Measurements from ENCODE around the gene ST6GAL2.

ST6GAL2 gene

GRCh38 chr2:106827158-106827557 is 58.8 kb downstream of the ST6GAL2 start:
- no peak for DNase-seq (ENCODE audit: low read depth in 2 of 2)

GRCh38 chr2:106825161-106825560 is 60.8 kb downstream of the ST6GAL2 start:
- no peak for DNase-seq (ENCODE audit: low read depth in 2 of 2)

GRCh38 chr2:106816974-106817373 is 69.0 kb downstream of the ST6GAL2 start:
- DNase-seq (ENCODE audit: low read depth in 2 of 2), result no peak

DNA sequence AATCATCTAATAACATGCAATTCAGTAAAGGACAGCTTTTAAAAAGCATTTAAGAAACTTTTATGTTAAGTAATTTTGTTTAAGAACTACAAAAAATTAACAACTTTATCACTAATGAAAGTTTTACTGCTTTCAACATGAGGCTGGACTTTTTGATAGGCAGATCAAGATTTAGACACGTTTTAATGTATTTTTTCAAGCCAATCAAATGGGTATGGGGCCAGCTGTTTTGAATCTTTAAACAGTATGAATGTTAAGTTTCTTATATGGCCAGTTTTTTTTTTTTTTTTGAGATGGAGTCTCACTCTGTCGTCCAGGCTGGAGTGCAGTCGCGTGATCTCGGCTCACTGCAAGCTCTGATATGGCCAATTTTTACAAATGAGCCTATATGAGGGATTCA is 73.1 kb downstream of the ST6GAL2 start:
- DNase-seq (ENCODE audit: low read depth in 2 of 2), result no peak

GRCh38 chr2:106812383-106812782 is 73.6 kb downstream of the ST6GAL2 start:
- no peak for DNase-seq (ENCODE audit: low read depth in 2 of 2)

DNA sequence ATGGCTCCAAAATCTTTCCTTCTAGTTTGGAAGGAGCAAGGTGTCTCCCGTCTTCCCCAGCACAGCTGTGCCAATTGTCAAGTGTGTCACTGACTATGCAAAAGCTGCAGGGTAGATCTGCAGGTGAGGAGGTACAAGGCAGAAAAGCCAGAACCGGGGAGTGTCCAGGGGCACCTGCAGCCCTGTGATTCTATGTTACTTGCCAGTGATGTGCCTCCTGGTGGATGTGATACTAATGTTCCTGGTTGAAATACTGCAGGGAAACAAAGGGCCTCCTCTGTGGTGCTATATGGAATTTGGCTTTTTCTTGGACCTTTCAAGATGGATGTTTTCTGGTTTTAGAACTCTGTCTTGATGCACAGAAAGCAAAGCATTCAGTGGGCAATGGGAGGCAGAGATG is 80.3 kb downstream of the ST6GAL2 start:
- DNase-seq (ENCODE audit: low read depth in 2 of 2), result no peak

- DNase-seq (ENCODE audit: low read depth in 2 of 2), result no peak
Measured at GRCh38 chr2:106804161-106804560, 81.8 kb downstream of the ST6GAL2 start.

DNA sequence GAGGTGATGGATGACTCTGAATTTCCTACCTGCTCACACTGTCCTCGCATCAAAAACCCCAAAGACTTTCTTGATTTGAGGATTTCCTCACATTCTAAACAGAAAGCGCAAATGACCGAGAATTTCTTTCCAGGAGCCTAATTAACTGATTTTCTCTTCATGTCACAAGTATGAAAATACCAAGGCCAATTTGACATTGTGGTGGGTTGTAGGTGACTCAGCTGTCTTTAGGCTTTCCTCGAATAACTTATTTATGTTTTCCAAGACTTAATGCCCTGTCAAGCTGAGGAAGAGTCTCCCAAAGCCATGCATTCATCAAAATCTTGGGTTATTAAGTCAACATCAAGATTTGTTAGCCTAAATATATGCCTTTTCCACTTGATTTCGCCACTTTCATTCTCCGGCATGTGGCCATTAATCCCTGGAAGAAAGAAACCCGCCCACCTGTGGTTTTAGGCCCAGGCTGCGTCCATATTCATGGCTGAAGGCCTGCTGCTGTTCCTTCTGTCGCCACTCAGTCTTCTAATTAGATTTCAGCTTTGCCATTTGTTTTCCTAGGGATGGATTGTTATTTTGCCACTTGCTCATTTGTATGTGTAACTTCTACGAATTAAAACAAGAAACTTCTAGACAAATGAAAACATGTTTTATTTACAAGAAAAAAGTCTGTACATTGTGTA is 84.9 kb downstream of the ST6GAL2 start:
- no peak for DNase-seq (ENCODE audit: low read depth in 2 of 2)

GRCh38 chr2:106800180-106800579 is 85.8 kb downstream of the ST6GAL2 start:
- no peak for DNase-seq (ENCODE audit: low read depth in 2 of 2)

DNA sequence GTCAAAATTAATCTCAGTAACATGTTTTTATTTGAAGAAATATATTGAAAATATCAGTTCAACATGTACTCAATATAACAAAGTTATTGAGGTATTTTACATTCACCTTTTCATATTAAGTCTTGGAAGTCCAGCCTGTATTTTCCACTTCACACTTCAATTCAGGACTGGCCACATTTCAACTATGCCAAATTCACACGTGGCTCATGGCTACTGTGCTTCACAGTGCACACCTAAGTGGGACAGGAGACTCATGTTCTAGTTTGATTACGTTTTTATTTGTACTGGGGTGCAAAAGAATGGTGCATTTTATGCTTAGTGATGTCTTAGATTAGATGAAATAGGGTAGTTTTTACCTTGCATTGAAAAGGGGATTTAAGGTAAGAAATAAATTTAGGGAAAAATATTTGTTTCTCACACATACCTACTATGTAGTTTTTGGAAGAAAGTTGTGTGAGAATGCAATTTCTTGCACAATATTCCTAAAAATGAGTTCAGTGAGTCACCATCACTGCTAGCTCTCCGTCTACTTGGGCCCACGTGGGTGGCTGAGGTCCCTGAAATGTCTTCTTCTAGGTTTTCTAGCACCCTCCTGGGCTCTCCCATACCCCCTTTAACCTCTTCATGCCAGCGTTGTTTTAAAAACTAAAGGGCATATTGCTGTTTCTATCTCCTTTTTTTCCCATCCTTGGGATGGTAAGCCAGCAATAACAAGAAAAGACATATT is 87.0 kb downstream of the ST6GAL2 start:
- DNase-seq (ENCODE audit: low read depth in 2 of 2), result no peak

GRCh38 chr2:106797494-106797893 is 88.5 kb downstream of the ST6GAL2 start:
- DNase-seq (ENCODE audit: low read depth in 2 of 2), result no peak

DNA sequence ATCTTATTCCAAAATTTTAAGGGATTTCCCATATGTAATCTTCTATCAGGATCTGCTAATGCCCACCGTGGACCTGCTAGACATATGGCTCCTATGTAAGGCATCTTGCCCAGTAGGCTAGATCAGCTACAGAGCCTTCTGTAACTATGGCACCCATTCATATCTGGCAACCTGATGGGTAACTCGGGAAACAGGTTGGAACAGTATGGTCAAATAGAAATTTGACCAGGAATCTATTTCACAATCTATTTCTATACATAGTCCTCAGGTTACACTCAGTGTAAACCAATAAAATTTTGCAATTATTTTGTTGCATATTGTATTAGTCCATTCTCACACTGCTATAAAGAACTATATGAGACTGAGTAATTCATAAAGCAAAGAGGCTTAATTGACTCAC is 93.3 kb downstream of the ST6GAL2 start:
- no peak for DNase-seq (ENCODE audit: low read depth in 2 of 2)

DNA sequence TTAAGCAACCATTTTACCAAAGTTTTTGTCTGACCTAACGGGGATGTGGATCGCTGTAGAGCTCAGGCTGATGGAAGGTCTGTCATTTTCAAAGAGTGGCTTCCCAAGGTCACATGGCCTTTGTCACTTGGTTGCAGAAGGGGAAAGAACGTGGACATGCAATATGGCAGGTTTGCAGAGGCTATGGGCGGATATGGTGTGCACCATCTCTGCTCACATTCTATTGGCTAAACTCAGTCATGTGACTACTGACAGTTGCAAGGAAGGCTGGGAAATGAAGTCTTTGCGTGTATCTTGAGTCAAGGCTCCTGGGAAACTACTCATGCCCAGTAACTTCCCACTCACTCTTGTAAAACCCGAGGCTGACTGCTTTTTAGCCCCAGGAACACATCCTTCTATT is 96.8 kb downstream of the ST6GAL2 start:
- DNase-seq (ENCODE audit: low read depth in 2 of 2), result no peak

- DNase-seq (ENCODE audit: low read depth in 2 of 2), result no peak
Measured at GRCh38 chr2:106782681-106783080, 103.3 kb downstream of the ST6GAL2 start.

GRCh38 chr2:106781196-106781595 is 104.8 kb downstream of the ST6GAL2 start:
- no peak for DNase-seq (ENCODE audit: low read depth in 2 of 2)

DNA sequence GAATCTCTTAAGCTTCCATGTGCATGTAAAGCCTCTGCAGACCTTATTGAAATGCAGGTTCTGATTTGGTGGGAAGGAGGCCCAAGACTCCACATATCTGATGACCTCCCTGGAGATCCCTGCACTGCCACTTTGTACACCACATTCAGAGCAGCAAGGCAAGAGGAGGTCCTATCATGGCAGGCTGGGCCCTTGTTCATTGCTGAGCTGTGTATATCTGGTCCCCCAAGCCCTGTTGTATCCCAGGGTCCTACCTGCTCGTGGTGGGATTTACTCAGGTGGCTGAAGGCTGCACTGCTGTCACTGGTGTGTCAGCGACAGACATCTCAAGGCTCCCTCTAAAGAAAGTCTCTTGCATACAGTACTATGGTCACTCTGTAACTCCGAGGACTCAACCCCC is 114.2 kb downstream of the ST6GAL2 start:
- no peak for DNase-seq (ENCODE audit: low read depth in 2 of 2)

DNA sequence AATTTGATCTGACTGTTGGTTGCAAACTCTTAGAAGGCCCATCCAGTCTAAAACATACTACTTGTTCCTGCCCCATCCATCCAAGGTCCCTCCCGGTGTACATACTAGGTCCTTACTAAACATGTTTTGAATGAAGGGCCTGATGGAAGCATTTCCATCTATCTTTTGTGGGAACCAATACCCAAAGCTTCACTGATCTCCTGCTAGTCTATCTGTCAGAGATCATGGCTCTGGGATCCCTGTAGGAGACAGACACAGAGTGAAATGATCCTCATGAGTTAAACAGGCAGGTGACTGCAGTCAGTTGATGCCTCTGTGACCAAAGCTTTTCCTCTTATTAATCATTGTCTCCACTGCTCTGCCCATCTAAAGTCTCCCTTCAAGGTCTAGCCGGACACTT is 115.0 kb downstream of the ST6GAL2 start:
- DNase-seq (ENCODE audit: low read depth in 2 of 2), result no peak

DNA sequence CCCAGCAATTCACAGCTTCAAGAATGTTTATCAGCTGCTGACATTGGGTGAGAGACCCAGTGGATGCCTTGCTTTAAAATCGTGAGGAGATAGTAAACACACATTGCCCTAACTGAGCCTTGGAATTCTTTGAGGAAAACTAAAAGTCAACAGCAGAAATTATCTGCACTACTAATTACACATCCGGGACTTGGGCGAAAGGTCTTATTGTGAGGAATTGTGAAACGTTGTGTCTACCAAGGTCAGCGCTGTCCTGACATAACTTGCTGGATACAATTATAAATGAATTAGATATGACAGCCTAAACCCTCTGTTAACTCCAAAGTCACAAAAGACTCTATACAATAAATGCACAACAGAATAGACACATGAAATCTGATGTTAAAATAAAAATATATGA is 121.4 kb downstream of the ST6GAL2 start:
- no peak for DNase-seq (ENCODE audit: low read depth in 2 of 2)

DNA sequence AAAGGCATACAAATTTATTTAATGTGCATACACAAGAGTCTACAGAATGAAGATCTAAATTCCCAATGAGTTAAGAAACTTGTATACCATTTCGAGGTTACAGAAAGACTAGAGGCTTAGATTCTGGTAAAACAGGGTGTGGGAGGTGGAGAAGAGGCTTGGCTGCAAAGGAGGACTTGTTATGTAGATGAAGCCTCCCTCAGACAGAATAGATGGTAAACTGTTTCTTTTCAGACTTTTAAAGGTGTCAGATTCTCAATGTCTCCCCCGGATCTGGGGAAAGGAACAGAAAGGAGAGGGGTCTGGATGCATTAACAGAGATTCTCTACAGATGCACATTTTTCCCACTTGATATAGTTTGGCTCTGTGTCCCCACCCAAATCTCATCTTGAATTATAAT is 126.0 kb downstream of the ST6GAL2 start:
- DNase-seq (ENCODE audit: low read depth in 2 of 2), result no peak

- no peak for DNase-seq (ENCODE audit: low read depth in 2 of 2)
Measured at GRCh38 chr2:106758901-106759497, 127.0 kb downstream of the ST6GAL2 start.

Data from activated CD4-positive, alpha-beta T cell treated with anti-CD3 and anti-CD28 coated beads for 24 hours (primary cell).